Pancreas (tissue), 10 donors: ENCODE results near the gene SMARCC2. TPM values are rescaled to one million over a fixed set of nuclear protein-coding genes. Genes with fewer than 3 reads are reported as not detected.

Experiments used
- ATAC-seq, 4 donors: fragments of 200-7000 bp; cut with Tn5 transposase; one replicate each; pipeline versions ENCODE4 v1.8.0 to v1.9.1; 2020; ENCODE audit warnings: mild to moderate bottlenecking in 4 of 4, moderate library complexity in 4 of 4
- DNase-seq, 6 donors: peaks; one replicate each; pipeline ENCODE4 v3.0.0-alpha.2; 2020
- FAIRE-seq: peaks from 2 replicates; lab custom pipeline; 2012; peaks lifted over from hg19 to GRCh38; lab: Jason Lieb, UNC
- H3K27ac ChIP-seq, 4 donors: fragments of 200-600 bp; sonication (generic); 1 replicate in 3 of 4; 2 replicates in 1 of 4; pipeline versions ENCODE4 v1.5.0 to v1.8.0; 2020
- H3K27me3 ChIP-seq, 4 donors: fragments of 200-600 bp; one replicate each; pipeline ENCODE4 v1.8.0; 2021
- H3K36me3 ChIP-seq, 3 donors: fragments of 200-600 bp; sonication (generic) in 1 of 3; one replicate each; pipeline versions ENCODE4 v1.5.0 to v1.8.0; 2020 to 2021
- H3K4me1 ChIP-seq, 3 donors: fragments of 200-600 bp; one replicate each; pipeline ENCODE4 v1.8.0; 2021
- H3K4me3 ChIP-seq, 4 donors: fragments of 200-600 bp; sonication (generic) in 2 of 4; one replicate each; pipeline versions ENCODE4 v1.5.0 to v1.8.0; 2020 to 2021
- H3K9me3 ChIP-seq, 4 donors: fragments of 200-600 bp; one replicate each; pipeline ENCODE4 v1.8.0; 2021
- CTCF ChIP-seq, 4 donors: fragments of 200-600 bp; sonication (generic) in 3 of 4; IDR thresholded peaks; one replicate each; pipeline versions ENCODE4 v1.5.0 to v1.8.0; 2021; ENCODE audit warnings: antibody characterized with exemption in 4 of 4
- WGBS, 2 donors: extraction: QIAGEN DNeasy Blood & Tissue Kit; methylation state at CpG; one replicate each; pipeline ENCODE4 v1.1.7; 2013; 5-methylcytosine and 5-hydroxymethylcytosine counted together
- intact Hi-C, 3 donors: fragments of 100-400 bp; cut with DNase I; formaldehyde crosslinking; loops; one replicate each; pipeline versions ENCODE4 v1.11.1 to v1.14.2; 2022
- polyA plus RNA-seq, 2 donors: library from polyadenylated mRNA; stranded (reverse); fragments of 200-250 nt; gene quantifications; one replicate each; pipeline ENCODE4 v1.2.3, GENCODE V29; 2013
- total RNA-seq, 6 donors: library from RNA; stranded (reverse); fragmentation: NEBNext Ultra II Directional in 4 of 6; extraction: Animal tissue kit (Norgen Biotek cat#: 25700) in 4 of 6; gene quantifications; one replicate each; pipeline versions ENCODE4 v1.2.1 to v1.2.4, GENCODE V29; 2021 to 2023
- donor health status: healthy with polysubstance abuse.
- donor health status: DM: no; HTN: no; CAD: no; lungs with moderate emphysema.
- donor health status: DM: no; HTN: no; CAD: no.
- donor health status: control.
- donor health status: control.
- donor health status: Bipolar disorder and iron deficiency.
- donor health status: DM: yes; HTN: yes; CAD: no.
- donor health status: DM: no; HTN: no; CAD: no.
- donor health status: DM: no; HTN: no; CAD: no.
- donor health status: DM: yes; HTN: yes; CAD: no.

SMARCC2 gene
- total and polyA plus RNA-seq, 8 donors = 26.3 to 64.5 (median 38.2) TPM

DNA sequence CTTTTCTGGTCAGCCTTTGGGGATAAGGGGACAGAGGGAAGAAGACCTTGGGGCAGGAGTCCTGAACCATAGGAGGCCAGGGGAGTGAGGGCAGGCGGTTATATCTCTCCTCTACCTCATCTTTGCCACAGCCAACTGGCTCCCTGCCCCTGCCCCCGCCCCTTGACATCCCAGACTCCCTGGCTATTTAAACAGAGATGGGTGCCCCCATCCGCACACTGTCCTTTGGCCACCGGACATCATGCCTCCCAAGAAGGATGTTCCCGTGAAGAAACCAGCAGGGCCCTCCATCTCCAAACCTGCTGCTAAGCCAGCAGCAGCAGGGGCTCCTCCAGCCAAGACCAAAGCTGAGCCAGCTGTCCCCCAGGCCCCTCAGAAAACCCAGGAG, 35.6 kb downstream of the SMARCC2 start:
- no peak for TF ChIP-seq CTCF (IDR thresholded peaks at IDR 0.05)
- FAIRE-seq = no peak
- intact Hi-C loops = no loop called here

DNA sequence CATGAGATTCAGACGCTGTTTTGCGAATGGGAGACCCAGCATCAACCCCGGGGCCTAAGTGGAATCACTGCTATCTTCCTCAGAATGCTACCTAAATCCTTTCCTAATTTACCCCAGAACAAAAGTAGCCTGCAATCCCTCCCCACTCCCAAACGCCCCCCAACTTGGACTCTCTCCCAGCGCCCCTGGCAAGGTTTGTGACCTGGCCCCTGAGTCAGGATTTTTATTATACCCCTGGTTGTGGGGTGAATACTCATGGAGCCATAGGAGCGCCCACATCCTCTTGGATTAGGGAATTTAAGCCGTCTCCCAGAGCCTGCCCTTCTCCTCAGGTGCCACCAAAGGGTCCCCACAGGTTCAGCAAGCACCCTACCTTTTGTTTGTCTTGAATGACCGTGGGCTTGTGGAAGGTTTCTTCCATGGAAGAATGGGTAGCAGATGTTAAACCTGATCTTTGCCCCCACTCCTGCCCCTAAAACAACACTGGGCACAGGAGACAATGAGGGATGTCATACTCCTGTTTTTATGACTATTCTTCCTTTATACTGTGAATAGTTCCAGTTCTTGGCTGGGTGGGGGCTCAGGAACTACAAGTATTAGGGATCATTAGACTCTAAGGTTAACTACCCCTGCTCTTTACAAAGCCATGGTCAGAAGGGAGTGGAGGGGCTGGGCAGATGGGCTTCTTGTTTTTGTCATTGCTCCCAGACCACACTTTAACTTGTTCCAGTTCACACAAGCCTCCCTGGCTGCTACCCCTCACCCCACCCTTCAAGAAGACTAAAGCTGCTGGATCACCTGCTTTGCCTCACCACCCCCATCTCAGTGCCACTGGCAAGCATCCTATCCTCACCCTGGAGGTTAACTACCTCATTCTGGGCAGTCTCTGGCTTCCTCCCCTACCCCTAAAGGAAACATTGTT, 36.3 kb downstream of the SMARCC2 start:
- peak overlapping the region; percentile 15 to 59 (median 55) for H3K4me3 ChIP-seq
- no peak for TF ChIP-seq CTCF (IDR thresholded peaks at IDR 0.05)
- H3K36me3 ChIP-seq = no peaks in the 10 kb centered on the region
- no peak for ATAC-seq
- no peaks in the 10 kb centered on the region for H3K9me3 ChIP-seq
- 10 to 15% methylated on average over 8 of the region's 8 CpGs for WGBS, 2 donors
- intact Hi-C loops = no loop called here
- FAIRE-seq = no peak
- H3K4me1 ChIP-seq = peaks cover 5 to 15% (median 8%) of the 10 kb centered on the region in 3 donors
- H3K27me3 ChIP-seq = no peaks in the 10 kb centered on the region
- peak overlapping the region in 1 of 4 donors; percentile 96 for H3K27ac ChIP-seq
- DNase-seq = no peak

More for the DNA sequence above, 35.6 kb downstream of the SMARCC2 start:
- H3K4me1 ChIP-seq = peaks cover 5 to 15% (median 8%) of the 10 kb centered on the region in 3 donors
- 77 to 87% methylated on average over 5 of the region's 5 CpGs for WGBS, 2 donors
- DNase-seq (no peak), ATAC-seq (no peak)
- H3K27me3 ChIP-seq = no peaks in the 10 kb centered on the region
- H3K27ac ChIP-seq = no peak overlapping the region
- H3K9me3 ChIP-seq = no peaks in the 10 kb centered on the region
- H3K4me3 ChIP-seq = no peak overlapping the region
- H3K36me3 ChIP-seq = no peaks in the 10 kb centered on the region

- TF ChIP-seq CTCF (IDR thresholded peaks at IDR 0.05) = no peak
- H3K27ac ChIP-seq = peak within 1 kb of the TSS; percentile 80 to 96 (median 88)
- H3K4me3 ChIP-seq = peak within 1 kb of the TSS; percentile 15 to 59 (median 55)
- peak; percentile 91 to 97 (median 97) for ATAC-seq
- no peaks in the 10 kb centered on the region for H3K27me3 ChIP-seq
- H3K36me3 ChIP-seq = no peaks in the 10 kb centered on the region
- DNase-seq = peak; percentile 88 to 96 (median 92)
- H3K4me1 ChIP-seq = peaks cover 5 to 15% (median 8%) of the 10 kb centered on the region in 3 donors
- intact Hi-C loops = no loop called here
- FAIRE-seq = no peak
- H3K9me3 ChIP-seq = no peaks in the 10 kb centered on the region
- WGBS, 2 donors = 0% methylated on average over 37 of the region's 37 CpGs
These were observed 37.0 kb downstream of the SMARCC2 start, which contains the start of gene MYL6B for GRCh38 chr12:56152132-56152755. TSS of gene MYL6B (plus strand) at chr12:56152587. CDS start at chr12:56153919, 1,332 bp downstream.

DNA sequence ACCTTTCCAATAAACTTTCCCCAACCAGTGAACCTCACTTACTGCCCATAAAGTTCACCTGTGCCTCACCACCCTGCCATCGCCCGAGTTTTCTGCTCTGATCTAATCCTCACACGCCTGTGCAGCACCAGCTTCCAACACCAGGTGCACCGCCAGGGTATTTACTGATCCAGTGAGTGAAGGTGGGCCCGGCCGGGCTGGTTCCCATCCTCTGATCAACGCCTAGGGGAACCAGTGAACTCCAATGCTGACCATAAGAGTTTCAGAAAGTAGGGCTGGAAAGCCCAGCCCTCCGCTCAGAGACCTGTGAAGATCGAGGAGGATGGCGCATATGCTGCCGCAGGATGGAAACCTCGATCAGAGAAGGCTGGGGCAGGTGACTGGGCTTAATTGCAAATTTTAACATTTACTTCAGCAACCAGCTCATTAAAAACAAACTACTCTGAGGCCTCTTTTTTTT, 37.6 kb downstream of the SMARCC2 start:
- TF ChIP-seq CTCF (IDR thresholded peaks at IDR 0.05) = peak in 3 of 4 donors; percentile 20 to 48 (median 22)
- H3K27me3 ChIP-seq = no peaks in the 10 kb centered on the region
- no peaks in the 10 kb centered on the region for H3K36me3 ChIP-seq
- peaks cover 5 to 18% (median 13%) of the 10 kb centered on the region in 3 donors for H3K4me1 ChIP-seq
- peak overlapping the region; percentile 80 to 96 (median 88) for H3K27ac ChIP-seq
- WGBS, 2 donors = 2 to 4% methylated on average over 12 of the region's 12 CpGs
- FAIRE-seq (no peak), ATAC-seq (peak; percentile 64 to 81 (median 68)), DNase-seq (peak; percentile 47 to 82 (median 67))
- no peaks in the 10 kb centered on the region for H3K9me3 ChIP-seq
- peak overlapping the region; percentile 15 to 59 (median 55) for H3K4me3 ChIP-seq
- intact Hi-C loops = no loop called here
